HUDEP-2 (cell line): ENCODE data around the gene NOP14.
"Not testable (repeated sequence)": the region's sequence is repeated elsewhere in the genome, so short reads cannot be mapped to it uniquely, and the experiment has no call there.

Experiments
- DNase-seq, 76 experiments: peaks; one replicate each; lab custom pipeline; 2025; ENCODE audit not compliant: unreplicated experiment in 76 of 76; lab: John Stamatoyannopoulos, UW

Gene NOP14

GRCh38 chr4:2963175-2963965 lies at the start of gene NOP14, which contains the start of gene GRK4:
TSS of gene NOP14 (minus strand) at chr4:2963406. CDS start at chr4:2963319, 87 bp downstream.
TSS of gene GRK4 (plus strand) at chr4:2963571. CDS start at chr4:2964071, 500 bp downstream.
- peak in 75 of 76 experiments; percentile 45 to 97 (median 93) for DNase-seq

DNA sequence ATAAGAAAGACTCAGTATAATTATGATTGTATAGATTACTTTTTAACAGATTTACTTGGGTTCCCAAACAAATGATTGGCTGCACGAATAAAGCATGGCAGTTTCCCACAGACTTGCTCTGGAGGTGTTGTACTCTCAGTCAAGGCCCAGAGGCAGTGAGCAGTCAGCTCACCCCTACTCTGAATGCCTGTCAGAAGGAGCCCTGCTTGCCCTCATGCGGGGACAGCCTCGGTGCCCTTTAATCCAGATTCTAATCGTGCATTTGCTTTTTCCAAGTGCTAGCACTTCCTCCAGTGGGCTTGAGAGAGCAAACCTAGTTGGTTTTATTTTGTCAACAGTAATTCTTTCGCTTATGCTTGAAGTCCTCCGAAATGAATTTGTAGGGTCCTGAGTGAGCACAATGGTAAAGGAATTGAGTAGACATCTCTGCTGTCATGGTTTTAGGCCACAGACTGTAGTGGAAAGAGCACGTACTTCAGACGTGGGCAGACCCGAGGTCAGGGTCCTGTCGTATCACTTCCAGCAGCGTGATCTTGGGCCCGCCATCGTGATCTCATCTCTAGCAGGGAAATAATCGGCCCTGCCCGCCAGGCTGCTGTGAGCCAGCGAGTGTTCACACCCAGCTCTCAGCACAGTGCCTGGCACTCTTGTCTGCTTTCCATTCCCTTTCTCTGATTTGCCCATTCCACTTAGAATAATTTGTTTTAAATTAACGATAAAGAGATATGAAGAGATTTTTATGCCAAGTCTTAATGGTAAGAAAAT lies 48.4 kb upstream of the NOP14 start:
- DNase-seq: no peak

DNA sequence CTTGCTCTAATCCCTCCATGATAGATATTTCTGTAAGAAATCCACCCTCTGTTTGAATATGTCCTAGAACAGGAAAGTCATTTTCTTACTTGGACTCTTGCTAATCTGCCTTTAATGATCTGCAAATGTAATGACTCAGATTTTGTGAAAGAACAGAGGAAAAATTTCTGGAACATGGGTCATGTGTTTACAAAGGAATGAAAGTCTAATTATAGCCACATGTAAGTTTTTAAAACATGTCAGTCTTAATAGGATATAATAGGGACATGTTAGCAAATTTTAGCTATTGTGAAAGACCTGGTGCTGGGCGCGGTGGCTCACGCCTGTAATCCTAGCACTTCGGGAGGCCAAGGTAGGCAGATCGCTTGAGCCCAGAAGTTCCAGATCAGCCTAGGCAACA lies 47.8 kb upstream of the NOP14 start:
- DNase-seq: no peak

DNA sequence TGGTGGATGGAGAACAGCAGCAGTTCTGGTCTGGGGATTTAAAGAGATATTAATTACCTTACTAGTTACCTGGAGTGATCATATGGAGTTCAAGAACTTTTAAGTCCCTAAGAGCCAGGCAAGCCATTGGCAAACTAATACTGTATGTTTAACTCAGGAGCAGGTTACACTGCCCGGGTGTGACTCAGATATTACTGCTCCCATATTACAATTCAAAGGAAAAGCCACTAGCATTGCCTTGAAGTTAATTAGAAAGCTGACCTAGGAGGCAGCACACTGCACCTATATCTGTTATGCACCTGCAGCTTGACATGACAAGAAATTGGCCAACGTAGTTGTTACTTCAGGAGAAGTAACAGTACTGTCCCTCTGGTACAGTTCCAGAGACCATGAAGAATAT lies 47.4 kb upstream of the NOP14 start:
- no peak for DNase-seq

GRCh38 chr4:3009422-3009821 lies 46.2 kb upstream of the NOP14 start:
- no peak for DNase-seq

DNA sequence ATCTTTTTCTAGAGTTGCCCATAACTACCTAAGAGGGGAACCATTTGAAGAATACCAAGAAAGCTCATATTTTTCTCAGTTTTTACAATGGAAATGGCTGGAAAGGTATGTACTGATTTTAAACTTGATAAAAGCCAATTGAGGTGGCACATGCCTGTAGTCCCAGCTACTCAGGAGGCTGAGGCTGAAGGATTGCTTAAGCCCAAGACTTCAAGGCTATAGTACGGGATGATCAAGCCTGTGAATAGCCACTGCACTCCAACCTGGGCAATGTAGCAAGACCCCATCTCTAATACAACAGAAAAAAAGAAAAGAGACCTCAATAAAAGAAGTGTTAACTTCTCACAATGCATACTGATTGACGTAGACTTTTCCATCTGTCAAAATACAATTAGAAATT lies 44.5 kb upstream of the NOP14 start:
- no peak for DNase-seq

DNA sequence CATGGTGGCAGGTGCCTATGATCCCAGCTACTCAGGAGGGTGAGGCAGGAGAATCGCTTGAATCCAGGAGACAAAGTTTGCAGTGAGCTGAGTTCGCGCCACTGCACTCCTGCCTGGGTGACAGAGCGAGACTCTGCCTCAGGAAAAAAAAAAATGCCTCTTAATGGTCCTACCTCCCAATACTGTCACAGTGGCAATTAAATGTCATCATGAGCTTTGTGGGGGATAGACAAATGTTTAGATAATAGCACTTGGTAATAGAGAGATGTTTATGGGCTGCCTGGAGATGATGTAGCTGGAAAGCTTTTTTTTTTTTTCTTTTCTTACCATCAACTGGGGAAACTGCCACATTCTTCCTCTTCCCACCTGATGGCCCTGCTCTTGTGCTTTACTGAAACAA lies 33.2 kb upstream of the NOP14 start:
- no peak for DNase-seq

- no peak for DNase-seq
Observed at GRCh38 chr4:2995546-2996265, 32.5 kb upstream of the NOP14 start.

DNA sequence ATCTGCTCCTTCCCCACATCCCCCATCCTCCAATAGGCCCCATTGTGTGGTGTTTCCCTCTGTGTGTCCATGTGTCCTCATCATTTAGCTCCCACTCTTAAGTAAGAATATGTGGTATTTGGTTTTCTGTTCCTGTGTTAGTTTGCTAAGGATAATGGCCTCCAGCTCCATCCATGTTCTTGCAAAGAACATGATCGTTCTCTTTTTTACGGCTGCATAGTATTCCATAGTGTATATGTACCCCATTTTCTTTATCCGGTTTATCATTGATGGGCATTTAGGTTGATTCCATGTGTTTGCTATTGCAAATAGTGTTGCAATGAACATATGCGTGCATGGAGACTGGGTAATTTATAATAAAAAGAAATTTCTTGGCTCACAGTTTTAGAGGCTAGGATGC lies 31.7 kb upstream of the NOP14 start:
- no peak for DNase-seq

DNA sequence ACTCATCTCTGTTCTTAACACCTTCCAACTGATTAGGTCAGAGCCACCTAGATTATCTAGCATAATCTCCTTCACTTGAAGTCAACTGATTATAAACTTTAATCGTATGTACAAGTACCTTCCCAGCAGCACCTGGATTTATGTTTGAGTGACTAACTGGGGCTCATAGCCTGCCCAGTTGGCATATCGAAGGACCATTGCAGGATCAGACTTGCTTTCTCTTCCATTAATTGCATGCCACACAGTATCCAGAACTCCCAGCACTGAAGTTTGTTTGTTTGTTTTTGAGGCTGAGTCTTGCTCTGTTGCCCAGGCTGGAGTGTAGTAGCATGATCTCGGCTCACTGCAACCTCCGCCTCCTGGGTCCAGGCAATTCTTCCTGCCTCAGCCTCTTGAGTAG lies 28.0 kb upstream of the NOP14 start:
- no peak for DNase-seq

- not testable (repeated sequence) for DNase-seq
Observed at GRCh38 chr4:2983715-2984114, 20.5 kb upstream of the NOP14 start.

DNA sequence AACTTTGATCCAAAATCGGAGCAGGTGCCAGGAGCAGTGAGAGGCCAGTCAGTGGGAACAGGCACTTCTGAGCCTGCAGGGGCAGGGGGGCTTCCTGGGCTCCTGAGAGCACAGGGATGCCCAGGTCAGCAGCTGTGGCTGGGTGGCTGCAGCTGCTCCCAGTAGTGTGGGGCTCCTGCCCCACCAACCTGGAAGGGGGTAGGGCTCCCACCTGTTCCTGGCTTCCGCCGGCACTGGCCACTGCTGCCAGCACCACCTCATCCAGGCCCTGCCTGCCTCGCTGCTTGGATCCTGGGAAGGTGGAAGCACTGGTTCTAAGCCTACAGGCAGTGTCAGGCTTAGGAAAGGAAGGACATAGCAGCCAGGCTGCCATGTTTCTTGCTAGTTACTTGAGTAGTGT lies 18.8 kb upstream of the NOP14 start:
- no peak for DNase-seq

DNA sequence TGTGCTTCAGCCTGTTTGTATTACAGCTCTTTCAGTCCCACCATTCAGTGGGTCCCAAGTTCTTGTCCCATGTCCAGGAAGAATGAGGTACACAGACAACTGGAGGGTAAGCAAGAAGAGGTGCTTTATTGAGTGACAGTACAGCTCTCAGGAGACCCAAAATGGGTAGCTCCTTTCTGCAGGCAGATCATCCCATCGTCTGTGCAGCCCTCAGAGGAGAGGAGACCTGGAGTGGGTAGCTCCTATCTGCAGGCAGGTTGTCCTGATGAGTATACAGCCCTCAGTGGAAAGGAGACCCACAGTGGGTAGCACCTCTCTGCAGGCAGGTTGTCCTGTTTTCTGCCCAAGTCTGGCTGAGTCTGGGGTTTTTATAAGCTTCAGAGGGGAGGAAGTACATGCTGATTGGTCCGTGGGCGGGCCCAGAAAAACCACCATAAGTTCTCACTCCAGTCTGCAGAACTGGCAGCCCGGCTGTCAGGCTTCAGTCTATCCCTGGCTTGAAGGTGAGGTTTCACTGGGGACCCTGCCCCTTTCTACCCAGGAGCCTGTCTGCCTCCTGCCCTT lies 18.1 kb upstream of the NOP14 start:
- no peak for DNase-seq

GRCh38 chr4:2977211-2978088 lies 14.2 kb upstream of the NOP14 start:
- DNase-seq: no peak

DNA sequence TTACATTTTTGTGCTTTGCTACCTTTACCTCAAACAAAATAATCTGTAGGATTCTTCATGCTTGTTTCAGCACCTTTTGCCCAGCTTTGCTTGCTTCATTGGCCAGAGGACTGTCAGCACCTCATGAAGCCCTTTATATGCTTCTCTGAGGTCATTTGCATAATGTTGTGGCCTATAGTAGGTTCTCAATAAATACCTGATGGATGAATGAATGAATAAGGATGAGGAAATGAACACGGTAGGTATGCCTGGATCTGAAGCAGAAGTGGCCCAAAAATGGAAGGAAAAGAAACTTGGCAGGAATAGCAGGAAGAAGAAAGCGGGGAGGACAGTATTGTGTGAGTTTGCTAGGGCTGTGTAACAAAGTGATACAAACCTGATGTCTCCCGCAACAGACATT lies 8.1 kb upstream of the NOP14 start:
- DNase-seq: no peak

DNA sequence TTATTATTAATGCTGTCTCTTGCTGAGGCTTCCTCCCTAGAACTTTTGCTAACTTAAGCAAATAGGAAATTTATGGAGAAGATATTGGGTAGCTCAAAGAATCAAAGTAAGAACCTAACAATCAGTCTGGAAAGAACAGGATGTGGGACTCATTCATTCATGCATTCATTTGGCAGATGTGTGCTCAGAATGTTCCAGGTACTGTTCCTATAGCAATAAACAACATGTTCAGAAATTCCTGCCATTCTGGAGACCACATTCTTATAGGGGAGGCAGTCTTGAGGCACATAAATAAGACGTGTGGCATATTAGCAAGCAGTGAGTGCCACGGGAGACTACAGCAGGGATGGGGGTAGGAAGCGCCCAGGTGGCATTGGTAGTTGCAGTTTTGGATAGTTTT lies 5.2 kb upstream of the NOP14 start:
- no peak for DNase-seq

- DNase-seq: no peak
Observed at GRCh38 chr4:2965262-2965661, 2.1 kb upstream of the NOP14 start.

GRCh38 chr4:2964706-2965258 lies 1.6 kb upstream of the NOP14 start:
- no peak for DNase-seq

DNA sequence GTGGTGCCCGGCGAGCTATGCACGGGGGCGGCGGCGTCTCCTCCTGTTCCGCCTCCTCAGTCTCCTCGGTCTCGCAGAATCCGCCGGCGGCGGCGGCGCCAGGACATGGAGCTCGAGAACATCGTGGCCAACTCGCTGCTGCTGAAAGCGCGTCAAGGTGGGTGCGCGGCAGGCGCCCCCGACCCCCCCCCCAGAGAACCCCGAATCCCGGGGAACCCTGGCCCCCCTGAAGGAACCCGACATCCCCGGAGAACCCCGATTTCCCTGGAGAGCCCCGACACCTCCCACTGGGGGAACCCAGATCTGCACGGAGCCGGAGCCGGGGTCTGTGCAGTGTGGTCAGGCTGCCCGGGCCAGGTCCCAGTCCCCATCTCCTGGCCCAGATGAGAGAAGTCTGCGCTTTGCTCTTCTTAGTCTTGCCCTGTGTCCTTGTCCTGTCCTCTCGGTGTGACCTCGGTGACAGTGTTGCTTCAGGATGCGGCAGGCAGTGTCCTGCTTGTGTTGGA lies 813 bp upstream of the NOP14 start:
- peak in 20 of 76 experiments; percentile 4 to 61 (median 37) for DNase-seq
